H9 (cell line): ENCODE measurements around the gene NECTIN1. TPM values are rescaled to one million over a fixed set of nuclear protein-coding genes. Genes with fewer than 3 reads are reported as not detected.

ENCODE experiments used
- DNase-seq: peaks from one replicate; pipeline ENCODE4 v3.0.0-alpha.2; 2017
- H2AFZ ChIP-seq: one replicate; pipeline ENCODE4 v1.6.1; 2013; ENCODE audit warnings: mild to moderate bottlenecking, low read length, control low read depth, moderate library complexity
- H2AK5ac ChIP-seq: 2 replicates; pipeline ENCODE4 v1.6.1; 2013; ENCODE audit warnings: low read length, control low read depth, mixed read lengths; ENCODE audit not compliant: insufficient read length
- H2BK120ac ChIP-seq: one replicate; pipeline ENCODE4 v1.6.1; 2013; ENCODE audit warnings: low read depth, mild to moderate bottlenecking, low read length, control low read depth, inconsistent platforms; ENCODE audit not compliant: poor library complexity, severe bottlenecking
- H2BK12ac ChIP-seq: 2 replicates; pipeline ENCODE4 v1.6.1; 2013; ENCODE audit warnings: low read length, control low read depth, mixed read lengths, low read depth; ENCODE audit not compliant: insufficient read length
- H2BK15ac ChIP-seq: 2 replicates; pipeline ENCODE4 v1.6.1; 2013; ENCODE audit warnings: low read depth, low read length, control low read depth
- H2BK20ac ChIP-seq: one replicate; pipeline ENCODE4 v1.6.1; 2013; ENCODE audit warnings: low read depth, mild to moderate bottlenecking, low read length, control low read depth, inconsistent platforms; ENCODE audit not compliant: poor library complexity, severe bottlenecking
- H2BK5ac ChIP-seq: 2 replicates; pipeline ENCODE4 v1.6.1; 2013; ENCODE audit warnings: low read length, control low read depth, mixed read lengths; ENCODE audit not compliant: insufficient read length
- H3K14ac ChIP-seq: 2 replicates; pipeline ENCODE4 v1.6.1; 2013; ENCODE audit warnings: low read length, control low read depth; ENCODE audit not compliant: insufficient read depth
- H3K18ac ChIP-seq: 2 replicates; pipeline ENCODE4 v1.6.1; 2013; ENCODE audit warnings: low read depth, mild to moderate bottlenecking, mixed read lengths, low read length, control low read depth; ENCODE audit not compliant: insufficient read length
- H3K23ac ChIP-seq: 2 replicates; pipeline ENCODE4 v1.6.1; 2013; ENCODE audit warnings: low read length, control low read depth, mixed read lengths, low read depth; ENCODE audit not compliant: insufficient read length
- H3K23me2 ChIP-seq: 2 replicates; pipeline ENCODE4 v1.6.1; 2013; ENCODE audit warnings: low read depth, mild to moderate bottlenecking, mixed read lengths, low read length, control low read depth; ENCODE audit not compliant: insufficient read length, poor library complexity, severe bottlenecking
- H3K27ac ChIP-seq: 2 replicates; pipeline ENCODE4 v1.5.1; 2013; ENCODE audit warnings: low read length, control low read depth, mixed read lengths, low read depth; ENCODE audit not compliant: insufficient read length
- H3K27me3 ChIP-seq: 2 replicates; pipeline ENCODE4 v1.6.1; 2013; ENCODE audit warnings: low read length, control low read depth, inconsistent platforms; ENCODE audit not compliant: insufficient read depth
- H3K4ac ChIP-seq: 2 replicates; pipeline ENCODE4 v1.6.1; 2013; ENCODE audit warnings: low read depth, mild to moderate bottlenecking, control low read depth, inconsistent platforms, low read length, moderate library complexity
- H3K4me1 ChIP-seq: 2 replicates; pipeline ENCODE4 v1.6.1; 2013; ENCODE audit warnings: low read length, control low read depth, inconsistent platforms; ENCODE audit not compliant: insufficient read depth
- H3K4me2 ChIP-seq: 2 replicates; pipeline ENCODE4 v1.6.1; 2013; ENCODE audit warnings: low read length, control low read depth, mixed read lengths; ENCODE audit not compliant: insufficient read length, insufficient read depth
- H3K56ac ChIP-seq: 2 replicates; pipeline ENCODE4 v1.6.1; 2013; ENCODE audit warnings: low read depth, mild to moderate bottlenecking, mixed read lengths, low read length, control low read depth; ENCODE audit not compliant: insufficient read length
- H3K79me1 ChIP-seq: 2 replicates; pipeline ENCODE4 v1.6.1; 2013; ENCODE audit warnings: low read depth, mild to moderate bottlenecking, moderate library complexity, low read length, control low read depth, inconsistent platforms; ENCODE audit not compliant: insufficient read depth, poor library complexity, severe bottlenecking
- H3K79me2 ChIP-seq: 2 replicates; pipeline ENCODE4 v1.6.1; 2013; ENCODE audit warnings: low read length, control low read depth, inconsistent platforms; ENCODE audit not compliant: insufficient read depth
- H3K9ac ChIP-seq: 2 replicates; pipeline ENCODE4 v1.6.1; 2013; ENCODE audit warnings: low read length, control low read depth, mixed read lengths; ENCODE audit not compliant: insufficient read length; ENCODE audit errors: extremely low read depth
- H3K9me3 ChIP-seq: one replicate; pipeline ENCODE4 v1.6.1; 2013; ENCODE audit warnings: low read depth, low read length, inconsistent platforms; ENCODE audit not compliant: control insufficient read depth
- H3T11ph ChIP-seq: one replicate; pipeline ENCODE4 v1.6.1; 2013; ENCODE audit warnings: mild to moderate bottlenecking, low read length, control low read depth, inconsistent platforms
- H4K20me1 ChIP-seq: one replicate; pipeline ENCODE4 v1.6.1; 2013; ENCODE audit not compliant: control insufficient read depth, insufficient read length, insufficient read depth
- H4K5ac ChIP-seq: 2 replicates; pipeline ENCODE4 v1.6.1; 2013; ENCODE audit warnings: low read depth, mild to moderate bottlenecking, mixed read lengths, low read length, control low read depth; ENCODE audit not compliant: insufficient read length
- H4K8ac ChIP-seq: replicated peaks from 2 replicates; pipeline ENCODE4 v1.6.1; 2013; ENCODE audit warnings: low read length, control low read depth, mixed read lengths, low read depth; ENCODE audit not compliant: insufficient read length
- H4K91ac ChIP-seq: 2 replicates; pipeline ENCODE4 v1.6.1; 2013; ENCODE audit warnings: low read depth, mild to moderate bottlenecking, moderate library complexity, mixed read lengths, low read length, control low read depth; ENCODE audit not compliant: insufficient read length
- H3K27ac Mint-ChIP-seq, 3 experiments: 2 replicates in 2 of 3; 3 replicates in 1 of 3; pipeline ENCODE4 v1.8.0; 2020 to 2021; ENCODE audit warnings: mixed read lengths in 3 of 3, mild to moderate bottlenecking in 1 of 3, moderate library complexity in 1 of 3
- H3K27me3 Mint-ChIP-seq: 2 replicates; pipeline ENCODE4 v1.8.0; 2021; ENCODE audit warnings: low read depth, mild to moderate bottlenecking, moderate library complexity, mixed read lengths
- H3K36me3 Mint-ChIP-seq, 3 experiments: 2 replicates in 2 of 3; 3 replicates in 1 of 3; pipeline ENCODE4 v1.8.0; 2020 to 2021; ENCODE audit warnings: low read depth in 3 of 3, mixed read lengths in 3 of 3; ENCODE audit not compliant: insufficient read depth in 1 of 3
- H3K4me1 Mint-ChIP-seq, 2 experiments: 2 replicates each; pipeline ENCODE4 v1.8.0; 2020; ENCODE audit warnings: mixed read lengths in 2 of 2
- H3K4me3 Mint-ChIP-seq, 2 experiments: 2 replicates in 1 of 2; 3 replicates in 1 of 2; pipeline ENCODE4 v1.8.0; 2020 to 2021; ENCODE audit warnings: mild to moderate bottlenecking in 2 of 2, mixed read lengths in 2 of 2, moderate library complexity in 1 of 2
- H3K9me3 Mint-ChIP-seq, 2 experiments: 2 replicates in 1 of 2; 3 replicates in 1 of 2; pipeline ENCODE4 v1.8.0; 2020; ENCODE audit warnings: mild to moderate bottlenecking in 2 of 2, mixed read lengths in 2 of 2, moderate library complexity in 1 of 2
- CTCF ChIP-seq: fragments of 200-600 bp; sonication (generic); conservative IDR thresholded peaks from 3 replicates; pipeline ENCODE4 v1.8.0; 2021; ENCODE audit warnings: antibody characterized with exemption, mild to moderate bottlenecking
- WGBS: extraction: QIAGEN DNeasy Blood & Tissue Kit; methylation state at CpG from one replicate; pipeline ENCODE4 v1.1.7; 2013; ENCODE audit warnings: missing lambda C conversion rate, low lambda C conversion rate, mixed read lengths; ENCODE audit not compliant: insufficient read length; ENCODE audit errors: extremely low coverage; 5-methylcytosine and 5-hydroxymethylcytosine counted together
- total RNA-seq: library from RNA; stranded (reverse); gene quantifications from 2 replicates; pipeline ENCODE4 v1.2.1, GENCODE V29; 2021

The NECTIN1 gene
- total RNA-seq, 1 experiment from 2014 or later: 113 TPM

DNA sequence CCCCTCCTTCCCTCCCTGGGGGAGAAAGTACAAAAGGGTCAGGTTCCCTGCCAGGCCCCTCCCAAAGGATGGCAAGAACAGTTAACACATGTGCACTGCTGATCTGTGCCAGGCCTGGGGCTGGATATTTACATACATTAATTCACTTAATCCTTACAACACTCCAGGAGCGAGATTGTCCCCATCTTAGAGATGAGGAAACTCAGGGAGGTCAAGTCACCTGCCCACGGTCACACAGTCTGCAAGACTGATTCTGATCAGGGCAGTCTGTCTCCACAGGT is 36.5 kb downstream of the NECTIN1 start:
- no peak overlapping the region for H2BK120ac ChIP-seq
- H3K4ac ChIP-seq: no peak overlapping the region
- peaks cover 5% of the 10 kb centered on the region for H4K20me1 ChIP-seq
- H3K27ac ChIP-seq: no peak overlapping the region
- peaks cover 82 to 87% of the 10 kb centered on the region in 2 experiments for H3K4me1 Mint-ChIP-seq
- no peak overlapping the region for H3K9ac ChIP-seq
- no peak overlapping the region for H4K91ac ChIP-seq
- no CpG with 5 or more reads among the region's 2 CpGs for WGBS
- no peaks in the 10 kb centered on the region for H3K23me2 ChIP-seq
- no peak for DNase-seq
- no peaks in the 10 kb centered on the region for H3K9me3 ChIP-seq
- H3K23ac ChIP-seq: no peak overlapping the region
- no peak for TF ChIP-seq CTCF
- H3K36me3 Mint-ChIP-seq: no peaks in the 10 kb centered on the region
- no peak overlapping the region for H2BK15ac ChIP-seq
- H3K4me1 ChIP-seq: peaks cover 20% of the 10 kb centered on the region
- H3K27me3 Mint-ChIP-seq: no peaks in the 10 kb centered on the region; the same call in 1 of the 2 replicates
- no peak overlapping the region for H2BK12ac ChIP-seq
- no peak overlapping the region for H4K5ac ChIP-seq
- no peak overlapping the region for H3T11ph ChIP-seq
- peak overlapping the region; percentile 65; the same call in 1 of the 2 replicates for H3K14ac ChIP-seq
- peaks cover 12% of the 10 kb centered on the region; the same call in 1 of the 2 replicates for H3K79me2 ChIP-seq
- H3K56ac ChIP-seq: no peak overlapping the region
- H2AK5ac ChIP-seq: no peak overlapping the region
- H4K8ac ChIP-seq: no peak overlapping the region
- no peaks in the 10 kb centered on the region for H3K27me3 ChIP-seq
- no peak overlapping the region for H3K27ac Mint-ChIP-seq
- H3K9me3 Mint-ChIP-seq: no peaks in the 10 kb centered on the region; a peak in 1 of 5 replicates
- H2BK5ac ChIP-seq: no peak overlapping the region
- H3K79me1 ChIP-seq: peaks cover 16% of the 10 kb centered on the region
- H3K18ac ChIP-seq: no peak overlapping the region
- no peak overlapping the region for H3K4me3 Mint-ChIP-seq
- H3K4me2 ChIP-seq: no peak overlapping the region
- H2BK20ac ChIP-seq: no peak overlapping the region
- H2AFZ ChIP-seq: no peak overlapping the region
